GM19035 (cell line): ENCODE data around the gene C1QTNF9B.

Source experiments
- ATAC-seq: cut with Tn5 transposase; IDR thresholded peaks from one replicate; pipeline ENCODE4 v1.9.1; 2021; ENCODE audit not compliant: unreplicated experiment

Gene C1QTNF9B

DNA sequence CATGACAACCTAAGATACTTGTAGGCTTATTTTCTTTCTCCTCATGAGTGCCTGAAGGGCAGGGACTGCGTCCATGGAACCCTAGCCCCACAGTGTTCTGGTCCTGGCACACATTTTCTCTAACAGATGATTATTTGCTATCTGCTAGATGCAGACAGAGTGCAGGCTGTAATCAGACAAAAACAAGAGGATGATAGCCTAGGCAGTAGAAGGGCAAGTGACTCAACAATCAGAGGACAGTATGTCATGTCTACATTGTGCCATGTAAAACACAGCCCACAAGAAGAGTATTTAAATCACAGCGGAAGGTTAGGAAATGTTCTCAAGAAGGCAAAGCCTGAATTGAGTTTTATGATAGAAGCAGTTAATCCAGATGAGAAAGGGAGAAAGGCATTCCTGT is 37.4 kb downstream of the C1QTNF9B start:
- ATAC-seq = no peak

DNA sequence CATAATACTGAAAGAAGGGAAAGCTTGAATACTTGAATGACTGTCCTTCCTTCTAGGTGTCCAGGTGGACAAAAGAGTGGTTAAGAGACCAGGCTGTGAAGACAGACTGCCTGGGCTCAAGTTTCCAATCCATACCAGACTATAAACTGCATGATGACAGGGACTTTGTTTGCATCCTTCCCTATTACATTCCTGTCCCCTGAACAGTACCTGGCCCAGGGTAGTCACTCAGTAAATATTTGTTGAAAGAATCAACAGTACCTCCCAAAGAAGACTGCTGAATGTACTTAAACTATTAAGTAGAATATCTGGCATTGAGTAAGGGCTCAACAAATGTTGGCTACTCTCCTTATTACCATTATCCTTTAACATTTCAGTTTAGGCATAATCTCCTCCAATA is 37.8 kb downstream of the C1QTNF9B start:
- no peak for ATAC-seq

- ATAC-seq = no peak
Observed at GRCh38 chr13:23858546-23858945, 38.8 kb downstream of the C1QTNF9B start.

DNA sequence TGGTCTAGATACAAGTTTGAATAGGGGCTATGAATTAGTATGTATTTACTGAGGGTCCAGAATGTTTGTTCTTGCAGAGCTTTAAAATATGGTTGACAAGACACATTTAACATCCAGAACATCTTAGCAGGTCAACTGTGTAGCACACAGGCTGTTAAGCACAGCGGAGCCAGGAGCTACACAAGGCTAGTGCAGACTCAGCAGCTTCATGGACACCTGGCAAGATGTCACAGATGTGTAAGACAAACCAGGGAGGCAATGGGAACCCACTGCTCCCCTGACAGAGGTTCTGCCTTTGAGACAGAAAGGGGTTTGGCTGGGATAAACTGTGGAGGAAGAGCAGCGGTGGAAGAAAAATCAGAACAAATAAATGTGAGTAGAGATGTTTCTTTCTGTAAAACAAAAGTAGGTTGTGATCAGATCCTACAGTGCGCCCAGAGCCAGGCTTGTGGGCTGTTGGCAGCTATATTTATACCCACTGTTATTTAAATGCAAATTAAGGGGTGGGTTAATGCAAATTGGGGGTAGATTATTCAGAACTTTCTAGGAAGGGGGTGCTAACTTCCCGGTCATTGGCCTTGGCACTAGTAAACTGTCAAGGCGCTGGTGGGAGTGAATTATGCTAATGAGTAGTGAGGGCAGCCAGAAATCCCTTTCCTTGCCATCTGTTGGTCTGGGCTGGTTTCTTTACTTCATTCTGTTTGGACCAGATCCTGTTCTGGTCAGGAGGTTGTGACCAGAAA is 41.1 kb downstream of the C1QTNF9B start:
- no peak for ATAC-seq

- ATAC-seq = no peak
Observed at GRCh38 chr13:23855360-23855759, 41.9 kb downstream of the C1QTNF9B start.

DNA sequence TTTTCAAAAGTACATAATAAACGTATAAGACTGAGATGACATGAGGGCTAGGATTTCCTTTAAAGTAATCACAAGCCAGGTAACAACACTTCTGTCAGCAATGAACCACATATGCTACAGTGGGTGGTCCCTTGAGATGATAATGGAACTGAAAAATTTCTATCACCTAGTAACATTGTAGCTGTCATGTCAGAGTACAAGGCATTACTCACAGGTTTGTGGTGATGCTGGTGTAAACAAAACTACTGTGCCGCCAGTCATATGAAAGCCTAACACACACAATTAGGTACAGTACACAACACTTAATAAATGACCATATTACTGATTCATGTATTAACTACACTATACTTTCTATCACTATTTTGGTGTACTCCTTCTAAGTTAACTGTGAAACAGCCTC is 45.0 kb downstream of the C1QTNF9B start:
- no peak for ATAC-seq

GRCh38 chr13:23851106-23851505 is 46.2 kb downstream of the C1QTNF9B start:
- no peak for ATAC-seq

DNA sequence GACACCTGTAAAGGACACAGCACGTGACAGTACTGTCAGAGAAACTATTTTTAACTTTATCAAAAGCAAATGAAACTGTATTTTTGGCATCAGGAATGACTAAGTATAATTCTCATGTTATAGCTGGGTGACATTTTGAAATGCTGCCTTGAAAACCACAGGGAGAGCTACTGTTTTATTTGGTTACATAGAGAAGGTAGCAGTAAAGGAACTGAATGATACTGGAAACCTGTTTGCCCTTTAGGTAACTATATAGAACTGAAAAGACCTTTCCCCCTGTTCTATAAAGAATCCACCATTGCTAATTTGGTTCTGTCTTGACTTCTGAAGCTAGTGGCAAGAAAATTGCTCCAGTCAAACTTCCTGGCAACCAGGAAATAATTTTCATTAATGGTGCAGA is 47.2 kb downstream of the C1QTNF9B start:
- no peak for ATAC-seq

- no peak for ATAC-seq
Observed at GRCh38 chr13:23849670-23850069, 47.6 kb downstream of the C1QTNF9B start.

- ATAC-seq = no peak
Observed at GRCh38 chr13:23848646-23849141, 48.6 kb downstream of the C1QTNF9B start.

DNA sequence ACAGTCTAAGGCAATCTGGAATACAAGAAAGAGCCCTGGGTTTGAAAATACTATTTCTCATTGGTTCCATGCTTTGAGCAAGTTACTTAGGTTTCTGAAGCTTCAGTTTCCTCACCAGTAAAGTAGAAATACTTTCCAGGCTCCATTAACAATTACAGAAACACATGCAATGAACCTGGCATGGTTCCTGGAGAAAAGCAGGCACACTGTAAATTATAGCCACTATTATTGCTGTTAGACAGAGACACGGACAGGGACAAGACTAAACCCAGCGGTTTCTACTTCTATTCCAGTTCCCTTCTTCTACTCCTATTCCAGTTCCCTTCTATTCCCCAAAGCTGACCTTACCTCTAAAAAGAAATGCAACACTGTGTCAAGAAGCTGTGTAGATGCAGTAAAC is 49.3 kb downstream of the C1QTNF9B start:
- no peak for ATAC-seq

DNA sequence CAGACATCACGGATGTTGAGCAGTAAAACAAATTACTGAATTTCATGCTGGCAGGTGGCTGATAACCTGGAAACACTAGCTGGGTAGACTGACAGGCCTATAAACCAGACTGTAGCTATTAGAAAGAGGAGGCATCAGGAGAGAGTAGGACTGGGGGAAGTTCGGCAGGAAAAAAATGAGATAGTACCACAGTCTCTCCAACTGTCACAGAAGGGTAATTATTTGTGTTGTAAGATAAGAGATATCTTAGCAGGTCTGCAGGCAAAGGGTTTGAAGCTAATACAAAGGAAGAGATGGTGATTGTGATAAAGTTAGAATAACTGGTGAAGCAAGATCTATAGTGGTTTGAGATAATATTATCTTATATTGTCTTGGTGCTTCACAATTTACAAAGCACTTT is 49.8 kb downstream of the C1QTNF9B start:
- ATAC-seq = no peak

- peak; percentile 21 for ATAC-seq
Observed at GRCh38 chr13:23845105-23845725, 52.1 kb downstream of the C1QTNF9B start.

DNA sequence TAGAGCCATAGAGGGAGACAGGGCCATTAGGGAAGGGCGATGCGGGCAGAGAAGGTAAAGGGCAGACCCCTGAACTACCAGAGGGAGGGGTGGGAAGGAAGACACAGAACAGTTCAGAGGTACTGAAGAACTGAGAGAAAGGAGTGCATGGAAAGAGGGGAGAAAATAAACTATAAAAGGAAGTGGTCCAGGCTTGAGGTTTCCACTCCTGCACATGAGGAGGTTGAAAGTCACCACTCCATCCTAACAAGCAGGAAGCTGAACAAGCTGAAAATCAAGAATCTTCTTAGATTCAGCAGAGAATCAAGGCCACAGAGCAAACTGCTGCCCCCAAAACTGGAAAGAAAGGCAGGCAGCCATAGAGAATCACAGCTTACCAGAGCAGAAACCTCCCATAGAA is 53.2 kb downstream of the C1QTNF9B start:
- ATAC-seq = no peak

- no peak for ATAC-seq
Observed at GRCh38 chr13:23843436-23843835, 53.9 kb downstream of the C1QTNF9B start.

DNA sequence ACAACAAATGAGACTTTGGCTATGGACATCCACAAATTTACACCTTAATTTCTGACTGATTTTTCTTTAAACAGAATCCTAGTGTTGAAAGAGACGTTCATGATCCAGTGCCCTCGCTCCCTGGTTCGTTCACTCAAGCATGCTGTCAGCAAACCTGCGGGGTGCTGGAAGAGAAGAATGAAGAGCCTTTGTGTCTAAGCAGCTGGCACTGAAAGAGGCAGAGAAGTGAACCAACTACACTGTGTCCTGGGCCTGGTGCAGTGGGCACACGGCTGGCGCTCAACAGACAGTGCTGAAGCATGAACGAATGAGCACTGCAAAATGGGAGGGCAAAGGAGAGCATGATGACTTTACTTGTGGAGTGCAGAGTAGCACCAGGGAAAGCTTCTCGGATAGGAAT is 54.9 kb downstream of the C1QTNF9B start:
- ATAC-seq = no peak
